Endothelial cell of umbilical vein (primary cell): ENCODE results near the gene RPP21.

ENCODE experiments used
- CTCF ChIP-seq, 2 donors: IDR thresholded peaks; 1 replicate in 1 of 2; 2 replicates in 1 of 2; pipeline ENCODE4 v1.5.1; 2011; ENCODE audit warnings: low read length in 2 of 2, mild to moderate bottlenecking in 2 of 2, moderate library complexity in 2 of 2, control low read depth in 1 of 2, inconsistent platforms in 1 of 2, low read depth in 1 of 2; ENCODE audit not compliant: insufficient read depth in 1 of 2; ENCODE audit errors: extremely low read depth in 1 of 2
- EZH2 ChIP-seq: IDR thresholded peaks from 2 replicates; pipeline ENCODE4 v1.6.1; 2012; ENCODE audit warnings: borderline replicate concordance, low read depth, mild to moderate bottlenecking, moderate library complexity, low read length, inconsistent platforms; ENCODE audit not compliant: severe bottlenecking
- JUN ChIP-seq: IDR thresholded peaks from 2 replicates; pipeline ENCODE4 v1.6.1; 2011; ENCODE audit warnings: borderline replicate concordance, low read depth; ENCODE audit not compliant: insufficient read length, insufficient read depth
- POLR2AphosphoS5 ChIP-seq: IDR thresholded peaks from 2 replicates; pipeline ENCODE4 v1.6.1; 2012; ENCODE audit warnings: low read depth, mild to moderate bottlenecking, control low read depth, low read length, moderate library complexity; ENCODE audit not compliant: insufficient read depth
- TF ChIP-seq, protein P1 (sequence below): IDR thresholded peaks from 2 replicates; pipeline ENCODE4 v1.6.1; 2011; ENCODE audit not compliant: insufficient read depth, insufficient read length

DNA sequence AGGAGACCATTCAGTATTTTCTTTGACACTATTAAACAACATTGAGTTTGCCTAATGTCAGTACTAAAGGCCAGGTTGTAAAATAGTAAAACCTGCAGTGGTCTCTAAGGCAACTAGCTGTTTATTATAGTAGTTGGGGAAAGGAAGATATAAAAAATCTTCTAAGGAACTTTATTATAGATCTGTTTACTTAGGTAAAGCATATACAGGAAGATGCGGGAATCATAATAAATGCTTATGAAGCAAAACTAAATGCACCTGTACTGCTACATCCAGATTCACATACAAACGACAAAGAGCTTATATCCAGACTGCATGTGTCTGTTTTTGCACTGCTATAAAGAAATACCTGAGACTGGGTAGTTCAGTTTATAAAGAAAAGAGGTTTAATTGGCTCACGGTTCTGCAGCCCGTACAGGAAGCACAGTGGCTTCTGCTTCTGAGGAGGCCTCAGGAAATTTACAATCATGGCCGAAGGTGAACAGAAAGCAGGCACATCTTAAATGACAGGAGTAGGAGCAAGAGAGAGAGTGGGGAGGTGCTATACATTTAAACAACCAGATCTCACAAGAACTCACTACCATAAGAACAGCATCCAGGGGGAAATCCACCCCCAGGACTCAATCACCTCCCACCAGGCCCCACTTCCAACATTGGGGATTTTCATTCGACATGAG is 26.9 kb upstream of the RPP21 start:
- TF ChIP-seq CTCF (IDR thresholded peaks at IDR 0.05; ENCODE audit: extremely low read depth in 1 of 2, insufficient read depth in 1 of 2, low read depth in 1 of 2, low read length in 2 of 2) = no peak
- TF ChIP-seq POLR2AphosphoS5 = no peak
- TF ChIP-seq EZH2 = no peak
- no peak for TF ChIP-seq JUN
- TF ChIP-seq, protein P1, sequence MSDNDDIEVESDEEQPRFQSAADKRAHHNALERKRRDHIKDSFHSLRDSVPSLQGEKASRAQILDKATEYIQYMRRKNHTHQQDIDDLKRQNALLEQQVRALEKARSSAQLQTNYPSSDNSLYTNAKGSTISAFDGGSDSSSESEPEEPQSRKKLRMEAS = no peak
